NCI-H1048 (cell line): ENCODE measurements around the gene ATXN3.
"Not testable (repeated sequence)": the region's sequence is repeated elsewhere in the genome, so short reads cannot be mapped to it uniquely, and the experiment has no call there.

Experiments used
- DNase-seq: peaks from one replicate; lab custom pipeline; 2025; lab: John Stamatoyannopoulos, UW

The ATXN3 gene

DNA sequence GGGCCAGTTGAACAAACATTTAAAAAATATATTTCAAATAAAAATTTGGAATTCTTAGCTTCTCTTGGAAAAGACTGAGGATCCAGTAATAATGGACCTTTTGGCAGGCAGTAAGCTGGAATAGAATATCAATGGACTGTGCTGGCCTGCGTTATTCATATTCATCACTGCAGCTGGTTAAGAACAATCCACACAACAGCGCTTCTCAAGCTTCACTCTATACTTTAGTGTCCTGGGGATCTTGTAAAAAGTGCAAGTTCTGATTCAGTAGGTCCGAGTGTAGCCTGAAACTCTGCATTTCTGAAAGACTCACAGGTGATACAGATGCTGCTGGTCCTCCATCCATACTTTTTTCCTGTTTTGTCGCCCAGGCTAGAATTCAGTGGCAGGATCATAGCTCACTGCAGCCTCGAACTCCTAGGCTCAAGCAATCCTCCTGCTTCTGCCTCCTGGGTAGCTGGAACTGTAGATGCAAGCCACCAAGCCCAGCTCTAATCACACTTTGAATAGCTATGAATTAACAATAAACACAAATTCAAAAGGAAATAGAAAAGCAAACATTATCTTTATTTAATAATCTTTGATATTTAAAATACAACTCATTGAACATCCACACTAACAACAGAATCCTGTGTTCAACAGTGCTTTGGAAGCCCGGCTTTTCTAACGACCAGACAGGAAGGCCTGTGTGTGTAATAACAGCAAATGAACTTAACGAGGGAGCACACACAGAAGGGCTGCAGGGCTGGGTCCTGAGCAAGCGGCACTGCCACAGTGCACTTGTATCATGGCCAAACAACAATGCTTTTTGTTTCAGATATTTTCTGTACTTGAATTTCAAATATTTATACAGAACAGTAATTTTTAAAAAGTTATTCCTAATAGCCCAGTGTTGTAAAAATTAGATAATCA lies 48.1 kb downstream of the ATXN3 start:
- no peak for DNase-seq

GRCh38 chr14:92049781-92050180 lies 56.6 kb downstream of the ATXN3 start:
- DNase-seq, result no peak

GRCh38 chr14:92049221-92049620 lies 57.2 kb downstream of the ATXN3 start:
- DNase-seq, result not testable (repeated sequence)

GRCh38 chr14:92045904-92046303 lies 60.5 kb downstream of the ATXN3 start:
- not testable (repeated sequence) for DNase-seq

DNA sequence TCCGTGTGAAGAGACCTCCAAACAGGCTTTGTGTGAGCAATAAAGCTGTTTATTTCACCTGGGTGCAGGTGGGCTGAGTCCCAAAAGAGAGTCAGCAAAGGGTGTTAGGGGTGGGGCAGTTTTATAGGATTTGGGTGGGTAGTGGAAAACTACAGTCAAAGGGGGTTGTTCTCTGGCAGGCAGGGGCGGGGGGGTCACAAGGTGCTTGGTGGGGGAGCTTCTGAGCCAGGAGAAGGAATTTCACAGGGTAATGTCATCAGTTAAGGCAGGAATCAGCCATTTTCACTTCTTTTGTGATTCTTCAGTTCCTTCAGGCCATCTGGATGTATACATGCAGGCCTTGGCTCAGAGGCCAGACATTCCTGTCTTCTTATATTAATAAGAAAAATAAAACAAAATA lies 64.6 kb downstream of the ATXN3 start:
- DNase-seq, result not testable (repeated sequence)

GRCh38 chr14:92041203-92041602 lies 65.2 kb downstream of the ATXN3 start:
- no peak for DNase-seq

DNA sequence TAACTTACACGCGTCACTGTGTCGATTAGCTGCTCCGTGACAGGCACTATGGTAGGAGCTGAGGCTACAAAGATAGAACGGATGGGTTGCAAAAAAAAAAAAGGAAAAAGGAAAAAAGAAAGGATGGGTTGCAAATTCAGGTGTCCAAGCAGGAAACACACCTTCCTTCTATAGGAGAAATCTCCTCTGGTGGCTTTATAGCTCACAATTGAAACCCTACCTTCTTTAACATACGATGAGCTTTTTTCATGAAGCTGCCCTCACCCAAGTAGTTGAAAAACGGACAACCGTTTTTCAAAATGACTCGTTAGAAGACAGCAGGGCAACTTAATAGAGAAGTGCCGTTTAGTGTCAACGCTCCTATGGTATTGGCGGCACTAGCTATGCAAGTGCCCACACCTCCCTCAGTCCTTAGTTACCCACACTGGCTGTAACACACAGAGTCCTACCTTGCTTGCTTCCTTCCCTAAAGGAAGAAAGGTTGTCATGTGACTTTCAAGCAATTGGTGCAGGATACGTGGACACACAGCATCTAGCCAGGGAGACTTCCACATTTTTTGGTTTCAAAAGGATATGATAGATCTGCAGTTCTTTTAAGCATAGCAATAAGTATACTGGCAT lies 65.8 kb downstream of the ATXN3 start:
- DNase-seq, result no peak

DNA sequence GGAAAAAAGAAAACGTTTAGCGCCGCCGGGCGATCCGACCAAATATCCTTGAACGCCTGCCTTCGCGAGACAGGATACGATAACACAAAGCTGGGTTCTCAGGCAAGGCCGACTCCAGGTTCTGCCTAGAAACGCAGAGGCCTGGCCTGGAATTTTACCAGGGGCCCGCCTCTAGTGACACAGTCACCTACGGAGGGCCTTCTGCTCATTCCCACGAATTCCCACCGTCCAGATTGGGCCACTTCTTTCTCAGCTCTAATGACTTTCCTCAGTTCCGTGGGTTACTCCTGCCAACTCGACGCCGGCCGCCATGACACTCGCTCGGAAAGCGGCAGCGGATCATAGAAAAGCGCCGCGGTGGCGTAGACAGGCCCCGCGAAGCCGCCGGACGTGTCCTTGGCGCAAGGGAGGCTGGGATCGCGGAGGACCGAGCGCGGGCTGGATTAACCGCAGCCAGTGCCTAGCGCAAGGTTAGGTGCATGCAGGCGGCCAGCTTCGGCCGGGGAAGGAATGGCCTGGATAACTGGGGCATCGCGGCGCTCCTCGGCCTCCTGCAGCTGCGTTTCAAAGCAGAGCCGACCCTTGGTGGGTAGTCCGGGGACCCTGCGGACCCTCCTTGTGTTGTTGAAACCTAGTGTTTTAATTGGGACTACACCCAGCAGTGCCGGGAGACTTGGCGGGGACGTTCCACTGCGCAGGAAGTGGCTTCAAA lies 66.5 kb downstream of the ATXN3 start, which contains the start of gene TRIP11:
Gene TRIP11 (minus strand): TSS at position 341 of the 712 bp plus-strand sequence. CDS start 374 bp downstream, outside the sequence.
- peak; percentile 76 for DNase-seq

DNA sequence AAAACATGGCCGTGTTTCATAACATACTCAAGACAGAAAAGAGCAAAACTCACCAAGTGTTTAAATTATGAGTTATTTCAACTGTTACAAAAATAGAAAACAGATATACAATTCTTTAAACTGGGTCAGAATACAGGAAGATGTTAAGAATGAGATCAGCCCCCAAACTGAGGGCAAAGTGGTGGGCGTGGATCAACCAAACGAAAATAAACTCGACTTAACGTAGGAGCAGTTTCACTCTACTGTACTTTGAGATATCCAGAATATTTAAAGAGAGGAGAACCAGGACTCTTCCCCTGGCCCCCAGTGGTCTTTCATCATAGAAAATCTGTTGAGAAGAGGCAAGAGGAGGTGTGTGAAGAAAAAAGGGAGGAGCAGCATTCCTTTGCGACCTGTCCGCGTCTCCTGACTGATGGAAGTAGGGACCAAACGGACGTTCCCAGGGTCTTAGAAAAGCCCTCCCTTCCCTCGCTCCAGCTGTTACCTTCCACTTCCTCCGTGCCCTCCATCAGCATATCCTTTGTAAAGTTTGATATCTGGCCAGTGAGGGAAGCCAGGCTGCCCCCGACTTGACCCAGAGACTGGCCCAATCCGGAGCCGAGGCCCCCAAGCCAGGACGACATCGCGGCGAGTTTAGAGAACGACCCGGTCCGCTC lies 67.2 kb downstream of the ATXN3 start:
- DNase-seq, result peak; percentile 27

- no peak for DNase-seq
These were observed 68.4 kb downstream of the ATXN3 start for GRCh38 chr14:92037989-92038388.

- no peak for DNase-seq
These were observed 70.5 kb downstream of the ATXN3 start for GRCh38 chr14:92035890-92036289.

GRCh38 chr14:92033906-92034687 lies 72.3 kb downstream of the ATXN3 start:
- DNase-seq, result no peak

GRCh38 chr14:92033433-92033832 lies 72.9 kb downstream of the ATXN3 start:
- DNase-seq, result no peak

DNA sequence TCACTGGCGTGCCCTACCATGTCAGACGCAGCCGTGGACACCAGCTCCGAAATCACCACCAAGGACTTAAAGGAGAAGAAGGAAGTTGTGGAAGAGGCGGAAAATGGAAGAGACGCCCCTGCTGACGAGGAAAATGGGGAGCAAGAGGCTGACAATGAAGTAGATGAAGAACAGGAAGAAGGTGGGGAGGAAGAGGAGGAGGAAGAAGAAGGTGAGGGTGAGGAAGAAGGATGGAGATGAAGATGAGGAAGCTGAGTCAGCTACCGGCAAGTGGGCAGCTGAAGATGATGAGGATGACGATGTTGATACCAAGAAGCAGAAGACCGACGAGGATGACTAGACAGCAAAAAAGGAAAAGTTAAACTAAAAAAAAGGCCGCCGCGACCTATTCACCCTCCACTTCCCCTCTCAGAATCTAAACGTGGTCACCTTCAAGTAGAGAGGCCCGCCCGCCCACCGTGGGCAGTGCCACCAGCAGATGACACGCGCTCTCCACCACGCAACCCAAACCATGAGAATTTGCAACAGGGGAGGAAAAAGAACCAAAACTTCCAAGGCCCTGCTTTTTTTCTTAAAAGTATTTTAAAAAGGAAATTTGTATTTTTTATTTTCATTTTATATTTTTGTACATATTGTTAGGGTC lies 79.7 kb downstream of the ATXN3 start:
- no peak for DNase-seq

DNA sequence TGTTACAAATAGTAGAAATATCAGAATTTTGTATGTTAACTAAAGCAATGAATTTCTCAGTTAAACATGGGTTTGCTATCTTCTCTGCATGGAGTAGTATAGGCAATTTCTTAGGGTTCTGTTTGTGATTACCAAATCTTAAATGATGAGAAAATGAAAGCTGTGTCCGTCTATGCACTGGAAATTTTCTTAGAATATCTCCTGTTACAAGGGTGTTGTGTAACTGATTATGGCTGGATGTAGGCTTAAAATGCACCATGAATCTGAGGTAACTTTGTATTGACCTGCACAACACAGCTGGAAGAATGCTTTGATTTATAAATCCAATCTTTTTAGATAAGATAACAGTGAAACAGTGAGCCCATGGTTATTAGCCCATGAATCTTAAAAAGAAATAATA lies 84.3 kb downstream of the ATXN3 start:
- no peak for DNase-seq

DNA sequence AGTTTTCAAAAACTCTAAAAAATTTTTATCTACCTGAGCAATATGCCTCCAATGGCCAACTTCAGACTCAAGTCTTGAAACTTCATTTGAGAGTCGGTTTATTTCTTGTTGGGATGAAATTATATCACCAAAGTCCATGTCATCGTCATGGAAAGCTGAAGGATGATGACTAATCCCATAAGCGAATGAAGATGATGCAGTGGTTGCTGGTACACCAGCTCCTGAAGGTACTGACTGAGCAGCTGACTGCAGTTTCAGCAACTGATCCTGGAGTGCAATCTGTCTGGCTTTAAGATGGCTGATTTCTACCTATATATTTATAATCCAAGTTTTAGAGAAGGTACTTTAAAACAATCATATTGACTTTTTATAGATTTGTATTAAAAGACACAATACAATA lies 84.9 kb downstream of the ATXN3 start:
- DNase-seq, result no peak

GRCh38 chr14:92014040-92014439 lies 92.3 kb downstream of the ATXN3 start:
- no peak for DNase-seq

- DNase-seq, result no peak
These were observed 94.1 kb downstream of the ATXN3 start for GRCh38 chr14:92012121-92012748.

GRCh38 chr14:92010644-92011043 lies 95.7 kb downstream of the ATXN3 start:
- no peak for DNase-seq

DNA sequence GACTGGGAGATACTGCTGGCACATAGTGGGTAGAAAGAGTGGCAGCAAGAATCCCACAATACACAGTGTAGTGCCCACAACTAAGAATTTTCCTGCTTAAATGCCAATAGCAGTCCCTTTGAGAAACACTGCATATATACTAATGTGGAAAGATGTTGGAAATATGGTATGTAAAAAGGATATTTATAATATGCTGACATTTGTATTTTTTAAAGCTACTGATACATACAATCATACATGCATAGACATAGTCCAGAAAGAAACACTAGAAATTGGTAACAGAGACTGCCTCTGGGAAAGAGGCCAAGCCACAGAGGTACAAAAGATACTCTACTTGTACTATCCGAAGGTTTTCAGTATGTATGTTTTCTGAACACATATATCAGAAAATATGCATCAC lies 96.8 kb downstream of the ATXN3 start:
- DNase-seq, result no peak
